HEK293T (cell line): ENCODE measurements around the gene KYAT1.
A peak's percentile ranks its signal among the peaks of the same experiment; 100 is the strongest.
"Not testable (repeated sequence)": the region's sequence is repeated elsewhere in the genome, so short reads cannot be mapped to it uniquely, and the experiment has no call there.

ENCODE experiments used
- CTCF ChIA-PET: fragments of 350-600 bp; formaldehyde crosslinking; extraction: SDS; loops from one replicate; lab custom pipeline; 2021; ENCODE audit warnings: antibody characterized with exemption, inconsistent platforms; lab: Yijun Ruan, JAX
- POLR2A ChIA-PET: fragments of 350-600 bp; formaldehyde crosslinking; extraction: SDS; loops from one replicate; lab custom pipeline; 2020; ENCODE audit warnings: antibody characterized with exemption, inconsistent platforms; lab: Yijun Ruan, JAX
- DNase-seq: peaks from one replicate; pipeline ENCODE4 v3.0.0; 2012; ENCODE audit warnings: mixed read lengths; ENCODE audit errors: extremely low spot score
- ARNT ChIP-seq: fragments of 450-650 bp; IDR thresholded peaks from 2 replicates; pipeline ENCODE4 v1.6.1; 2017; ENCODE audit warnings: mild to moderate bottlenecking
- BHLHE40 ChIP-seq: fragments of 450-650 bp; IDR thresholded peaks from 2 replicates; pipeline ENCODE4 v1.6.1; 2016; ENCODE audit warnings: mild to moderate bottlenecking, moderate library complexity, borderline replicate concordance
- CTBP1 ChIP-seq: fragments of 450-650 bp; IDR thresholded peaks from 2 replicates; pipeline ENCODE4 v1.6.1; 2016; ENCODE audit warnings: borderline replicate concordance
- ELF4 ChIP-seq: fragments of 450-650 bp; IDR thresholded peaks from 2 replicates; pipeline ENCODE4 v1.6.1; 2017; ENCODE audit warnings: antibody characterized with exemption
- FOXA1 ChIP-seq: fragments of 450-650 bp; IDR thresholded peaks from 2 replicates; pipeline ENCODE4 v1.6.1; 2016; ENCODE audit warnings: mild to moderate bottlenecking
- FOXK2 ChIP-seq: fragments of 450-650 bp; IDR thresholded peaks from 2 replicates; pipeline ENCODE4 v1.6.1; 2016; ENCODE audit warnings: mild to moderate bottlenecking
- FOXM1 ChIP-seq: fragments of 450-650 bp; IDR thresholded peaks from 2 replicates; pipeline ENCODE4 v1.6.1; 2017; ENCODE audit warnings: mild to moderate bottlenecking, borderline replicate concordance
- HDGF ChIP-seq: fragments of 450-650 bp; IDR thresholded peaks from 2 replicates; pipeline ENCODE4 v1.6.1; 2017; ENCODE audit warnings: antibody characterized with exemption, borderline replicate concordance
- L3MBTL2 ChIP-seq: fragments of 450-650 bp; conservative IDR thresholded peaks from 2 replicates; pipeline ENCODE4 v1.6.1; 2016; ENCODE audit warnings: mild to moderate bottlenecking
- LEF1 ChIP-seq: fragments of 450-650 bp; IDR thresholded peaks from 2 replicates; pipeline ENCODE4 v1.6.1; 2017; ENCODE audit warnings: mild to moderate bottlenecking, borderline replicate concordance
- NFRKB ChIP-seq: fragments of 450-650 bp; IDR thresholded peaks from 2 replicates; pipeline ENCODE4 v1.6.1; 2016; ENCODE audit warnings: mild to moderate bottlenecking, moderate library complexity
- PKNOX1 ChIP-seq: fragments of 450-650 bp; IDR thresholded peaks from 2 replicates; pipeline ENCODE4 v1.6.1; 2016
- SP1 ChIP-seq: fragments of 450-650 bp; IDR thresholded peaks from 2 replicates; pipeline ENCODE4 v1.6.1; 2017
- SUZ12 ChIP-seq: fragments of 450-650 bp; IDR thresholded peaks from 2 replicates; pipeline ENCODE4 v1.6.1; 2016; ENCODE audit warnings: mild to moderate bottlenecking
- TARDBP ChIP-seq: fragments of 450-650 bp; IDR thresholded peaks from 2 replicates; pipeline ENCODE4 v1.6.1; 2016
- ZNF384 ChIP-seq: fragments of 450-650 bp; IDR thresholded peaks from 2 replicates; pipeline ENCODE4 v1.6.1; 2016

The KYAT1 gene

GRCh38 chr9:128884164-128884563, 2.4 kb upstream of the KYAT1 start:
- ChIA-PET POLR2A (no interaction called here), CTCF (no interaction called here)
- TF ChIP-seq SP1 (no peak), ARNT (no peak), ELF4 (no peak), LEF1 (no peak)
- DNase-seq: no peak

GRCh38 chr9:128882677-128883603, 1.2 kb upstream of the KYAT1 start:
- CTCF ChIA-PET: interaction anchor here (1.4 kb wide), 1 partner anchor 149 kb away, joined by 3 read pairs; no protein-coding TSS in a partner anchor
- TF ChIP-seq SP1 (no peak), CTBP1 (no peak), TARDBP (no peak), ARNT (no peak), SUZ12 (no peak), FOXA1 (no peak)
- no peak for DNase-seq
- POLR2A ChIA-PET: interaction anchor here (1.0 kb wide), 1 partner anchor 14 kb away, joined by 3 read pairs; no protein-coding TSS in a partner anchor

GRCh38 chr9:128877852-128878251, 3.9 kb downstream of the KYAT1 start:
- CTCF ChIA-PET: interaction anchor here (0.7 to 1.1 kb wide), 3 partner anchors 11 to 124 kb away, joined by 3 to 4 read pairs (median 3); no protein-coding TSS in a partner anchor
- DNase-seq: no peak
- POLR2A ChIA-PET: no interaction called here

GRCh38 chr9:128870941-128871265, 10.8 kb downstream of the KYAT1 start:
- POLR2A ChIA-PET: interaction anchor here (0.6 kb wide), 1 partner anchor 161 kb away, joined by 3 read pairs; no protein-coding TSS in a partner anchor
- CTCF ChIA-PET: interaction anchor here (0.8 kb wide), 1 partner anchor 9 kb away, joined by 3 read pairs; no protein-coding TSS in a partner anchor

More at GRCh38 chr9:128877852-128878251, 3.9 kb downstream of the KYAT1 start:
- no peak for TF ChIP-seq L3MBTL2
- TF ChIP-seq CTBP1: no peak
- no peak for TF ChIP-seq FOXK2
- no peak for TF ChIP-seq FOXA1
- TF ChIP-seq SUZ12: no peak
- TF ChIP-seq HDGF: no peak
- no peak for TF ChIP-seq LEF1

GRCh38 chr9:128870128-128870940, 11.4 kb downstream of the KYAT1 start:
- no peak for TF ChIP-seq FOXM1
- no peak for TF ChIP-seq CTBP1
- no peak for TF ChIP-seq ZNF384
- TF ChIP-seq TARDBP: no peak
- no peak for TF ChIP-seq PKNOX1
- TF ChIP-seq HDGF: no peak
- no peak for TF ChIP-seq FOXK2
- no peak for TF ChIP-seq FOXA1
- TF ChIP-seq SP1: no peak
- POLR2A ChIA-PET: interaction anchor here (0.6 kb wide), 1 partner anchor 160 kb away, joined by 3 read pairs; no protein-coding TSS in a partner anchor
- DNase-seq: no peak
- CTCF ChIA-PET: interaction anchor here (0.8 kb wide), 1 partner anchor 8 kb away, joined by 3 read pairs; no protein-coding TSS in a partner anchor

More at GRCh38 chr9:128870941-128871265, 10.8 kb downstream of the KYAT1 start:
- not testable (repeated sequence) for DNase-seq

GRCh38 chr9:128863647-128864046, 18.1 kb downstream of the KYAT1 start:
- DNase-seq: peak; percentile 89
- ChIA-PET POLR2A (no interaction called here), CTCF (interaction anchor here (0.7 to 2.2 kb wide), 2 partner anchors 59 to 372 kb away, joined by 6 to 7 read pairs; no protein-coding TSS in a partner anchor)
- TF ChIP-seq NFRKB: no peak
- TF ChIP-seq TARDBP: no peak
- TF ChIP-seq FOXA1: no peak
- TF ChIP-seq ZNF384: no peak
- no peak for TF ChIP-seq L3MBTL2
- TF ChIP-seq FOXM1: no peak
- no peak for TF ChIP-seq SUZ12
- no peak for TF ChIP-seq LEF1
- TF ChIP-seq BHLHE40: no peak
- no peak for TF ChIP-seq FOXK2
- TF ChIP-seq ELF4: no peak
- no peak for TF ChIP-seq CTBP1
- no peak for TF ChIP-seq ARNT

- TF ChIP-seq L3MBTL2: no peak
- no peak for TF ChIP-seq HDGF
- no peak for TF ChIP-seq ARNT
- no peak for TF ChIP-seq CTBP1
- TF ChIP-seq SUZ12: no peak
- TF ChIP-seq ZNF384: no peak
- TF ChIP-seq TARDBP: no peak
- TF ChIP-seq FOXA1: no peak
- no peak for TF ChIP-seq SP1
- TF ChIP-seq ELF4: no peak
- ChIA-PET POLR2A (interaction anchor here (1.4 kb wide), 1 partner anchor 33 kb away, joined by 3 read pairs; the partner anchor contains the start of gene SPOUT1), CTCF (interaction anchor here (0.7 to 2.2 kb wide), 3 partner anchors 9 to 66 kb away, joined by 3 to 7 read pairs (median 6); no protein-coding TSS in a partner anchor)
- no peak for DNase-seq
Observed at GRCh38 chr9:128862401-128862851, 19.3 kb downstream of the KYAT1 start.
